GM19035 (cell line): ENCODE data around the gene HDAC10.
"Not testable (repeated sequence)": the region's sequence is repeated elsewhere in the genome, so short reads cannot be mapped to it uniquely, and the experiment has no call there.

ENCODE experiments used
- ATAC-seq: cut with Tn5 transposase; IDR thresholded peaks from one replicate; pipeline ENCODE4 v1.9.1; 2021; ENCODE audit not compliant: unreplicated experiment

The HDAC10 gene

GRCh38 chr22:50218996-50219727, 31.9 kb downstream of the HDAC10 start:
- no peak for ATAC-seq

GRCh38 chr22:50218153-50218995, 32.7 kb downstream of the HDAC10 start:
- ATAC-seq, result no peak

- ATAC-seq, result no peak
Observed at GRCh38 chr22:50217543-50218152, 33.4 kb downstream of the HDAC10 start.

- ATAC-seq, result no peak
Observed at GRCh38 chr22:50216684-50217520, 34.2 kb downstream of the HDAC10 start.

GRCh38 chr22:50216055-50216683, 34.9 kb downstream of the HDAC10 start:
- ATAC-seq, result no peak

- ATAC-seq, result no peak
Observed at GRCh38 chr22:50215297-50216054, 35.6 kb downstream of the HDAC10 start.

- ATAC-seq, result no peak
Observed at GRCh38 chr22:50213263-50213662, 37.8 kb downstream of the HDAC10 start.

GRCh38 chr22:50211147-50211546, 39.9 kb downstream of the HDAC10 start:
- no peak for ATAC-seq

GRCh38 chr22:50210378-50211139, 40.5 kb downstream of the HDAC10 start:
- ATAC-seq, result no peak

- ATAC-seq, result no peak
Observed at GRCh38 chr22:50209893-50210292, 41.2 kb downstream of the HDAC10 start.

- no peak for ATAC-seq
Observed at GRCh38 chr22:50208939-50209892, 41.8 kb downstream of the HDAC10 start.

- ATAC-seq, result no peak
Observed at GRCh38 chr22:50208430-50208938, 42.6 kb downstream of the HDAC10 start.

- ATAC-seq, result no peak
Observed at GRCh38 chr22:50207383-50208140, 43.5 kb downstream of the HDAC10 start.

GRCh38 chr22:50206599-50206998, 44.5 kb downstream of the HDAC10 start:
- ATAC-seq, result no peak

- ATAC-seq, result no peak
Observed at GRCh38 chr22:50205781-50206569, 45.1 kb downstream of the HDAC10 start.

GRCh38 chr22:50204998-50205397, 46.1 kb downstream of the HDAC10 start:
- not testable (repeated sequence) for ATAC-seq
